ENCODE results near the gene SPACA6.
A peak's percentile ranks its signal among the peaks of the same experiment; 100 is the strongest.

- TF ChIP-seq CTCF (conservative IDR thresholded peaks at IDR 0.05; ENCODE audit: low read length) (peak; percentile 79), EZH2phosphoT487 (IDR thresholded peaks at IDR 0.05; ENCODE audit: borderline replicate concordance, low read depth, low read length) (no peak)
Observed at GRCh38 chr19:51712461-51713081, 19.4 kb downstream of the SPACA6 start.

Data from OCI-LY7 (cell line).